ENCODE data around the gene ANGPTL4. TPM values are rescaled to one million over a fixed set of nuclear protein-coding genes. Genes with fewer than 3 reads are reported as not detected.
A peak's percentile ranks its signal among the peaks of the same experiment; 100 is the strongest.

Gene ANGPTL4, protein sequence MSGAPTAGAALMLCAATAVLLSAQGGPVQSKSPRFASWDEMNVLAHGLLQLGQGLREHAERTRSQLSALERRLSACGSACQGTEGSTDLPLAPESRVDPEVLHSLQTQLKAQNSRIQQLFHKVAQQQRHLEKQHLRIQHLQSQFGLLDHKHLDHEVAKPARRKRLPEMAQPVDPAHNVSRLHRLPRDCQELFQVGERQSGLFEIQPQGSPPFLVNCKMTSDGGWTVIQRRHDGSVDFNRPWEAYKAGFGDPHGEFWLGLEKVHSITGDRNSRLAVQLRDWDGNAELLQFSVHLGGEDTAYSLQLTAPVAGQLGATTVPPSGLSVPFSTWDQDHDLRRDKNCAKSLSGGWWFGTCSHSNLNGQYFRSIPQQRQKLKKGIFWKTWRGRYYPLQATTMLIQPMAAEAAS
- total RNA-seq: 11.7 and 94.7 TPM in 2 replicates

DNA sequence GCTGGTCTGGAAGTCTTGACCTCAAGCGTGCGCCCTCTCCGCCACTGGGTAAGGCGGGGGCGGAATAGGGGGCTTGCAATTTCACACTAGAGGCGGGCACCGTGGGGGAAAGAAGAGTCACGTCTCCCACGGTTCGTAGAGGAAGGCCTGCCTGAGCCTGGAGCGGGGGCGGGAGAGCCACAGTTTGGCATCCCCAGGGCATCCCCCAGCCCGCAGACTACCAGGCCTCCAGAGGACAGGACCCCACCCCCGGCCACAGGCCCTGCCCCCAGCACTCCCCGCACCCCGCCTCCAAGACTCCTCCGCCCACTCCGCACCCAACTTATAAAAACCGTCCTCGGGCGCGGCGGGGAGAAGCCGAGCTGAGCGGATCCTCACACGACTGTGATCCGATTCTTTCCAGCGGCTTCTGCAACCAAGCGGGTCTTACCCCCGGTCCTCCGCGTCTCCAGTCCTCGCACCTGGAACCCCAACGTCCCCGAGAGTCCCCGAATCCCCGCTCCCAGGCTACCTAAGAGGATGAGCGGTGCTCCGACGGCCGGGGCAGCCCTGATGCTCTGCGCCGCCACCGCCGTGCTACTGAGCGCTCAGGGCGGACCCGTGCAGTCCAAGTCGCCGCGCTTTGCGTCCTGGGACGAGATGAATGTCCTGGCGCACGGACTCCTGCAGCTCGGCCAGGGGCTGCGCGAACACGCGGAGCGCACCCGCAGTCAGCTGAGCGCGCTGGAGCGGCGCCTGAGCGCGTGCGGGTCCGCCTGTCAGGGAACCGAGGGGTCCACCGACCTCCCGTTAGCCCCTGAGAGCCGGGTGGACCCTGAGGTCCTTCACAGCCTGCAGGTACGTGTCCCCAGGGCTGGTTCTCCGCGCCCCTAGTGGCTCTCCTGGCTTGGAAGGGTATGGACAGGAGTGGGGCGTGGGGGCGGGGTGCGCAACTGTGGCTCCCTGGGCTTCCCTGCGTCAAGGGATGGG, at the start of gene ANGPTL4:
ANGPTL4 (plus strand) TSS at position 353 of the 969 bp plus-strand sequence; CDS start at position 520, 167 bp downstream.

DNA sequence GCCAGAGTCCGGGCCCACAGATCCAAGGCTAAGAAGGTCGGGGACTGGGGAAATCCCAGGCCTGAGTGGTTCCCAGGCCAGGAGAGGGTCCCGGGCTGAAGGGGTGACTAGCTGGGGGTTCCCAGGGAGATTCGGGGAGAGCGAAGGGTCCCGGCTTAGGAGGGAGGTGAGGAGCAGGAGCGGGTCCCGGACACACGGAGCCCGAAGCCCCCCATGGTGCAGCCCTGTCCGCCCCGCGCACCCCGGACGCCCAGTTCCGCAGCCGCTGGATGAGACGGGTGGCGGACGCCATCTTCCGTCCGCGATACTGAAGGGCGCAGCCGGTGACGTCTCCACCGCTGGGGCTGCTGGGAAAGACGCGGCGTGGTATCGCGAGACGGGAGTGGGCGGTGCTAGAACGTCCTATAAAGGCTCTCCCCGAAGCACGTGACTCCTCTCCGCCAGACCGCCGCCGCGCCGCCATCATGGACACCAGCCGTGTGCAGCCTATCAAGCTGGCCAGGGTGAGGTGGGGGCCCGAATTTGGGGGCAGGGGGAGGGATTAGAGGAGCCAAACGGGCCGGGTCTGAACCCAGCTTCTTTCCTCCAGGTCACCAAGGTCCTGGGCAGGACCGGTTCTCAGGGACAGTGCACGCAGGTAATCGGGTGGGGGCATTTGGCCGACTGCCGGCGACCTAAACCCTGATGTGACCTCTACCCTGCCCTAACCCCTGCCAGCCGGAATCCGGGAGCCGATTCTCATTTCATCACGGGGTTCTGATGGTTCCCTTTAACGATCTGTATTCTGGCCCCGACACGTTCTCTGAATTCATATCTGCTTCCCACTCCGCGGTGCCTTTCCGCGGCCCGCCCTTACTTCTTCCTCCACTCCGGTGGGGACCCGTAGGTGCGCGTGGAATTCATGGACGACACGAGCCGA, 42.6 kb upstream of the ANGPTL4 start, which contains the start of the genes NDUFA7 and RPS28:
NDUFA7 (minus strand) TSS at position 309 of the 919 bp plus-strand sequence; CDS start at position 292, 17 bp downstream.
RPS28 (plus strand) TSS at position 430 of the 919 bp plus-strand sequence; CDS start at position 465, 35 bp downstream.

DNA sequence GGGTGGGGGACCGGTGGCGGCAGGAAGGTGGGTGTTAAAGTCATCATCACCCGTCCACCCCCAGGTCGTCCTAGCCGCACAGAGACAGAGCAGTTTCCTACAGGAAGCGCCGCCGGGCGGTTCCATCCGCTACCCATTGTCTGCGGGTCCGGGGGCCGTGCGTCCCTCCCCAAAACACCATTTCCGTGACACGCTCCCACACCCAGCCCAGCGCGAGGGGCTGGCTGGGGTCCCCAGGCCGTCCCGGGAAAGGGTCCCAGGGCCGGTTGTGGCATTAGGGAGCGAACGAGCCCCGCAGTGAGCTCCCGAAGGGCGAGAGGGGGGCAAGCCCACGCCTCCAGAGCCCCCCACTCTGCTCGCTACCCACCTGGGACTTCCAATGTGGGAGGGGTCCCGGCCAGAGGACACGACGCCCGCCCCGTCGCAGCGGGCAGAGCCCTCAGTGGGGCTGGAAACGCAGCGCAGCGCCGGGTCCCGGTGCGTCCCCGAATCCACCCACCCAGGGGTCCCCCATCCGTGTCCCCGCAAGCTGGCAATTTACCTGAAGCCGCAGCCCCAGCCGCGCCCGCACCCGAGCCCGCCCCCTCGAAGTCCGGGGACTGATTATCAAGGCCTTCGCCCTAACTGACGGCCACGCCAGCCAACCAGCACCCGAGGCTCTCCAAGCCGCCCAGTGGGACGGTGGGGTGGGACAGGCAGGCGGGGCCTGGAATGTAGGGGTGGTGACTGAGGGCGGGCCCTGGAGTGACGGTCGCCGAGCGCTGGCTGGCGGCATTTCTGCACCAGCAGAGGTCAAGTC, 21.1 kb upstream of the ANGPTL4 start, which contains the start of gene KANK3:
KANK3 (minus strand) TSS at position 579 of the 799 bp plus-strand sequence. CDS start 5,434 bp downstream, outside the sequence.

GRCh38 chr19:8389891-8390616, 26.1 kb downstream of the ANGPTL4 start, which contains the start of gene RAB11B:
TSS of gene RAB11B (plus strand) at chr19:8390360. CDS start at chr19:8390417, 57 bp downstream.

GRCh38 chr19:8412783-8413628, 49.1 kb downstream of the ANGPTL4 start, which contains the start of gene MARCHF2:
TSS of gene MARCHF2 (plus strand) at chr19:8413305. CDS start at chr19:8421841, 8,536 bp downstream.

Small RNA genes within 50 kb of the gene (small RNA-seq; reads per million reads assigned to genes)
- 0.66 reads per million, percentile 42 among the genes with 10 or more reads in this experiment for gene MIR4999

Other genes with a start within 250 kb of the ANGPTL4 start
- gene FBN3, start 214.6 kb upstream of the ANGPTL4 start, total RNA-seq: not detected in 2 replicates
- gene CERS4, start 154.8 kb upstream of the ANGPTL4 start, total RNA-seq: 6.2 and 8.0 TPM in 2 replicates
- 60.1 and 66.3 TPM in 2 replicates for gene CD320, start 55.8 kb upstream of the ANGPTL4 start, total RNA-seq
- 36.6 and 43.3 TPM in 2 replicates for gene NDUFA7, start 42.8 kb upstream of the ANGPTL4 start, total RNA-seq
- gene RPS28, start 42.7 kb upstream of the ANGPTL4 start, total RNA-seq: 117 and 237 TPM in 2 replicates
- gene KANK3, start 20.9 kb upstream of the ANGPTL4 start, total RNA-seq: 31.8 and 76.4 TPM in 2 replicates
- 29.2 and 38.9 TPM in 2 replicates for gene RAB11B, start 26.2 kb downstream of the ANGPTL4 start, total RNA-seq
- gene MARCHF2, start 49.1 kb downstream of the ANGPTL4 start, total RNA-seq: 163 and 207 TPM in 2 replicates
- 45.4 and 68.0 TPM in 2 replicates for gene HNRNPM, start 80.8 kb downstream of the ANGPTL4 start, total RNA-seq
- gene PRAM1, start 138.5 kb downstream of the ANGPTL4 start, total RNA-seq: not detected in 2 replicates
- 3.9 and 4.9 TPM in 2 replicates for gene ZNF414, start 150.0 kb downstream of the ANGPTL4 start, total RNA-seq
- under 0.01 and 0.10 TPM in 2 replicates for gene MYO1F, start 213.3 kb downstream of the ANGPTL4 start, total RNA-seq
- gene ADAMTS10, start 246.6 kb downstream of the ANGPTL4 start, total RNA-seq: 8.0 and 11.1 TPM in 2 replicates